Left ventricle myocardium superior (tissue), 1 donor: ENCODE data around the gene CPNE7. TPM values are rescaled to one million over a fixed set of nuclear protein-coding genes. Genes with fewer than 3 reads are reported as not detected.
A peak's percentile ranks its signal among the peaks of the same experiment; 100 is the strongest.

Source experiments
- ATAC-seq: fragments of 200-7000 bp; cut with Tn5 transposase; one replicate; pipeline ENCODE4 v1.9.1; 2020; ENCODE audit warnings: mild to moderate bottlenecking, moderate library complexity
- DNase-seq: peaks from one replicate; pipeline ENCODE4 v3.0.0-alpha.2; 2020
- intact Hi-C: fragments of 100-400 bp; cut with micrococcal nuclease; formaldehyde crosslinking; loops from one replicate; pipeline ENCODE4 v1.11.0; 2022
- long read RNA-seq: library from polyadenylated mRNA; unstranded; transcript quantifications from one replicate; pipeline ENCODE4 v2.0.0, GENCODE V29; 2021
- total RNA-seq: library from RNA; stranded (reverse); fragmentation: NEBNext Ultra II Directional; extraction: Animal tissue kit (Norgen Biotek cat#: 25700); gene quantifications from one replicate; pipeline ENCODE4 v1.2.1, GENCODE V29; 2021
- donor health status: DM: no; HTN: yes; CAD: no; lungs with severe emphysema.

Gene CPNE7
- total RNA-seq, result not detected
- long read RNA-seq, result 0 reads

DNA sequence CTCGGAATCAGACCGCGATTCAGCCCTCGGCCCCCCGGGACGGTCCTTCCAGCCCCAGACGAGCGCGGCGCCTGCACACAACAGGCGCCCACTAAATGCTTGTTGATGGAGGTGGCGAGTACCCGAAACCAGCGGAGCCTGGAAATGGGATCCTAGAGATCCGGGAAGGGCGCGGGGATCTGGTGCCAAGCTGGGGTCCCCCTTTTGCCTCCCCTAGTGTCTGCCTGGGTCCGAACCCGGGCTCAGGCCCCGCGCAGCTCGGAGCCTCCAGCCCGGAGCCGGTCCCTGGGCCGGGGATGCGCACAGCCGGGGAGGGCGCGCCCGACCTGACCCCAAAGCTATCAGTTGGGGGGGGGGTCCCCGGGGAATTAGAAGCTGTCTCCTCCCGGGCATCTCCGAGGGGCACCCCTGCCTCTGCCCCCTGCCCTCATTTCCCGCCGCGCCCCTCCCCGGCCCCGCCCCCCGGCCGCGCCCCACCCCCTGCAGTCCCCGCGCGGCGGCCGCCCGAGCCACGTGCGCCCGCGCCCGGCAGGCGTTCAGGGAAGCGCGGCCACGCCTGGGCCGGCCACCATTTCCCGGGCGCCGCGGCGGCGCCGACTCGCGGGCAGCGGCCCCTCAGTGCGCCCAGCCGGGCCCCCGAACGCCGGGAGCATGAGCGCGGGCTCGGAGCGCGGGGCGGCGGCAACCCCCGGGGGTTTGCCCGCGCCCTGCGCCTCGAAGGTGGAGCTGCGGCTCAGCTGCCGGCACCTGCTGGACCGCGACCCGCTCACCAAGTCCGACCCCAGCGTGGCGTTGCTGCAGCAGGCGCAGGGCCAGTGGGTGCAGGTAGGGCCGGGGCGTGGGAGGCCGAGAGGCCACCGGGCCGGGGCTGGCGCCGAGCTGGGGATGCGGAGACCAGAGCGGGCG is at the start of gene CPNE7:
CPNE7 (plus strand) TSS at position 512 of the 906 bp plus-strand sequence; CDS start at position 652, 140 bp downstream.
- DNase-seq (no peak), ATAC-seq (peak; percentile 21)
- intact Hi-C loops, result no loop called here

DNA sequence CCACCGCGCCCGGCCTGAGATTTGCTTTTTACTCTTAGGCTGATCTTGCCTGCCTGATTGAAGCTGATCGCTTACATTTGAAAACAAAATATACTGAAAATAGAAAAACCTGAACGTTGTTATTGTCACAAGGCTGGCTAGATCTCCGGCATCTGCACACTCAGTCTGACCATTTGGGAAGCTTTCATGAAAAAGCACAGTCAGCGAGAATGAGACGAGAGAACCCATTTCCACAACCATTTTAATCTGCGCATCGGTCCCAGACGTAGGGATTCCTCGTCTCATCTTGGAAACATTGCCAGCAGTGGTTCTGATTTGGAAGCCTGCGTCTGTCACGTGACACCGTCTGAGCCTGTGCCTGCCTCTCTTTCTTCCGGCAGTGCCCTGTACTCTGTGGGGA is 46.5 kb upstream of the CPNE7 start:
- DNase-seq (no peak), ATAC-seq (no peak)
- intact Hi-C loops, result no loop called here

DNA sequence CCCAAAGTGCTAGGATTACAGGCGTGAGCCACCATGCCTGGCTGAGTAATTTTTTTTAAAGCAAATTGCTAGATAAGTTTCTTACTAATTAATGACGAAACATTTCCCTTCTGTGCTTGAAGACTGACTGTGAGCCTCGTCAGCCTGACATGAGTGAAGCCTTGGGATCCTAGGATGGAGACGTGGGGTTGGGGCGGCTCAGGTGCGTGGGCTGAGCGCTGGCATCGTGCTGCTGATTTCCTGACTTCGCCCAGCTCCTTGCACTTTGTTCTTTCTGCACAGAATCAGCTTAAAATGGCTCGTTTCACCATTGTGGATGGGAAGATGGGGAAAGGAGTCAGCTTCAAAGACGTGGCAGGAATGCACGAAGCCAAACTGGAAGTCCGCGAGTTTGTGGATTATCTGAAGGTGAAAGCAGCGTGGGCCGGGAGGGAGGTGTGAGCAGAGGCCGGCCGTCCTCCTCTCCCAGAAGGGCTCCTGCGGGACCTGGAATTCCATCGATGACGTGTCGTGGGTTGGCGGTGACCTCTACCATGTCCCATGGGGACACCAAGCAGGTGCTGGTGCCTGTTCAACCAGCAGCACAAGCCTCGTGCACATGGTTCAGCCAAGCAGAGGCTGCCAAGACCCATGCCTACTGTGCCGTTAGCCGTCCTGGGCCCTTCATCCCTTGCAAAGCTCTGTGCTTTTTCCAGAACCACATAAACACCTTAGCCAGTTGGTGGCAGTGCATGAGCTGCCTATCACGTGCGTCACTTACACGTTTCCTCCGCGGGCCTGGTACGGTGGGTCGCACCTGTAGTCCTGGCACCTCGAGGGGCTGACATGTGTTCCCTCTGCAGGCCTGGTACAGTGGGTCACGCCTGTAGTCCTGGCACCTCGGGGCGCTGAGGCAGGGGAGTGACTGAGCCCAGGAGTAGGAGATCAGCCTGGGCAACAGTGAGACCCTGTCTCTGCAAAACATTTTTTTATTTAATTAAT is 44.9 kb upstream of the CPNE7 start:
- ATAC-seq (no peak), DNase-seq (no peak)
- intact Hi-C loops, result no loop called here

DNA sequence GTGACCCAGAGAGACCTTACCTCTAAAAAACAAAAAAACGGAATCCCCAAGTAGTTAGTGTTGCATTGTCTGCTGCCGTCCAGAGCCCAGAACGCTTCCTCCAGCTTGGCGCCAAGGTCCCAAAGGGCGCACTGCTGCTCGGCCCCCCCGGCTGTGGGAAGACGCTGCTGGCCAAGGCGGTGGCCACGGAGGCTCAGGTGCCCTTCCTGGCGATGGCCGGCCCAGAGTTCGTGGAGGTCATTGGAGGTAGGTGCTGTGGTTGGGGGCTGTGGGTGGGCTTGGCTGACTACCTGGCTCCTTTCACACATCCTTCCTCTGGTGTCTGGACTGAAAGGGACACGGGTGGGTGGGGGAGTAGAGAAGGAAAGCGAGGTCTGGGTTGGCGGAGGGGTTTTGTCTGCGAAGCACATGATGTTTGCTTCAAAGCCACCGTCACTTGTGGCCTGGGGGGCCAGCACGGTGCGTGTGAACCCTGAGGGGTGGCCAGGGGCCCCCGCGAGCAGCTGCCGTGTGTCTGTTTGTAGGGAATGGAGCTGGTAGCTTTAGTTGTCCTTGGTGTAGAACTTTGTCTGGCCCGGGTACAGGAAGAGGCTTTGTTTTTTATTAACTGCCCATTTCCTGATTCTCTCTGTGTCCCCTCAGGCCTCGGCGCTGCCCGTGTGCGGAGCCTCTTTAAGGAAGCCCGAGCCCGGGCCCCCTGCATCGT is 43.6 kb upstream of the CPNE7 start:
- no peak for DNase-seq
- ATAC-seq, result no peak
- intact Hi-C loops, result no loop called here

DNA sequence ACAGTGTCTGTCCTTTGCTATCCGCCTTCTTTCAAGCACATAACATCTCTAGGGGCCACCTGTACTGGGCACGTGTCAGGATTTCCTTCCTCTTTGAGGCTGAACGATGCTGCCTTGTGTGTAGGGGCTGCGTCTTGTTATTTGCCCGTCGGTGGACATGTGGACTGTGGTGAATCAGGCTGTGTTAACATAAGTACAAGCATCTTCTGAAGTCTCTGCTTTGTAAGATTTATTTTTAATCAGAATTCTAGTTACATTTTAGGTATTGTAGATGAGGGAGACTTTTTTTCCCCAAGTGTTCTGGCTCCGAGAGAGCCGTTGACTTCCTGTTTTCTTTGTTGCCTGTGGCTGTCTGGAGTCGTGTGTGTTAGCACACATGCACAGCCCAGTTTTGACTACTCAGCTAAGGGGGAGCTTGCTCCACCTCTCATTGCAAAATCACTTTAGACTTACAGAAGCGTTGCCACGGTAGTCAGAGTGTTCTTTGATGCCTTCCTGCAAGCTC is 41.3 kb upstream of the CPNE7 start:
- ATAC-seq, result peak; percentile 69
- intact Hi-C loops, result no loop called here
- no peak for DNase-seq

DNA sequence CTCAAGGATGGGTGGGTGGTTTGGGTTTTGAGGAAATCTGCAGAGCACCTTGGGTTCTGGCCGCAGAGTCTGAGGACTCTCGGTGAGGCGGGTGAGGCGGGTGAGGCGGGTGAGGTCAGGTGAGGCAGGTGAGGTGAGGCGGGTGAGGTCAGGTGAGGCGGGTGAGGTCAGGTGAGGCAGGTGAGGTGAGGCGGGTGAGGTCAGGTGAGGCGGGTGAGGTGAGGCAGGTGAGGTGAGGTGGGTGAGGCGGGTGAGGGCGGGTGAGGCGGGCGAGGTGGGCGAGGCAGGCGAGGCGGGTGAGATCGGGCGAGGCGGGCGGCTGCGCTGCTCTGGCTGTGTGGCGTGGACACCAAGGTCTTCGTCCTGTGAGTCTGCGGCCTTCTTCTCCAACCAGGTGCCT is 39.2 kb upstream of the CPNE7 start:
- ATAC-seq, result no peak
- no peak for DNase-seq
- intact Hi-C loops, result no loop called here

DNA sequence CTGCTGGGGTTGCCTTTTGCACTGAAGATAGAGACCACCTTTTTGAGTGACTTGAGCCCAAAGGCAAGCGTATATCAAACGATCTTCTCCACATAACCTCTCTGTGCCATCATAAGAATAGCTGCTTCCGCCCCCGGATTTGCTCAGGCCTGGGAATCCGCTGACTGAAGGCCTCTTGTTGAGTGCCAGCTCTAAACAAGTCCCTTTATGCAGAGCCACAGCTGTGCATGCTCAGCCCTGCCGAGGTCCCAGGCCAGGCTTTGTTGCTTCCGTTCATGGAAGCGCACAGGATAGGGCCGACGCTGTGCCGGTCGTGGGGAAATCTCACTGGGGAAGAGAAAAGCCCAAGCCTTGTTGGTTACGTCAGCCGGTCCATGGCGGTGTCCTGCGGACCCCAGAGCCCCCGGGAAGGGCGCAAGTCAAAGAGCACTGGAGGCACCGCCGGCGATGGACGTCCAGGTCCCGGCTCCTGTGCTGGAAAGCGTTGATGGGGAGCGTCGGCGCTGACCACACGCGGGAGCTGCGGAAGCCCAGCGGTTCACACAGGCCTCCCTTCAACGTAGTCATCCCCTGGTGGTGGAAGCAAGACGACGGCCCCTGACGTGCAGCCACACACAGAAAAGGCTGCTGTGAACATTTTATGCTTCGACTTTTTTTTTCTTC is 38.5 kb upstream of the CPNE7 start:
- intact Hi-C loops, result no loop called here
- ATAC-seq, result no peak
- DNase-seq, result no peak

DNA sequence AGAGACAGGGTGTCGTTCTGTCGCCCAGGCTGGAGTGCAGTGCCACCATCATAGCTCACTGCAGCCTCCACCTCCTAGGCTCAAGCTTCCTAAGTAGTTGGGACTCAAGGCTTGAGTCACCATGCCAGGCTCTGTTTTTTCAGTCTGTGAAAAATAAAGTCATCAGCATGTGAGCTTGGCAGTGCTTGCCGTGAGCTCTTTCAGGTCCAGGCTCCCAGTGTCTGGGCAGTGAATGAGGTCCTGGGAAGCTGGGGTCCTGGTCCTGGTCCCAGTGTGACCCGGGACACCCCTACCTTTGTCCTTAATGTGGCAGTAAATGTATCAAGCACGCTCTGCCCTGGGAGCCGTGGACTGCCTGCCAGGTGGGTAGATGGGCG is 38.0 kb upstream of the CPNE7 start:
- ATAC-seq (no peak), DNase-seq (no peak)
- intact Hi-C loops, result no loop called here

DNA sequence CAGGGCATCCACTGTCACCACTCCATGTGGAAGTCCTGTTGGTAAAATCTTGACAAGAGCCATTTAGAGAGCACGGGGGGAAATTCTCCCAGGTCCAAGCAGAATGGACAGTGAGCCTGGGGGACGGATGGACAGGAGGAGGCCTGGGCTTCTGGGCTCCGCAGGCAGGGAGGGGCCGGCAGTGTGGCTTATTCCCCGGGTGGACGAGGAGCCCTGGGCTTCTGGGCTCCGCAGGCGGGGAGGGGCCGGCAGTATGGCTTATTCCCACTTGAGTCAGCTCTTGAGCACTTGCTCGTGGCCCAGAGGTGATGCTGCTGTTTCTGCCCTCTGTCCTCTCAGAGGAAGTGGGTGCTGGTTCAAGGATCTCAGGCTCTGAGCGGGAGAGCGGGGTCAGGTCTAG is 37.3 kb upstream of the CPNE7 start:
- intact Hi-C loops, result no loop called here
- no peak for DNase-seq
- no peak for ATAC-seq

DNA sequence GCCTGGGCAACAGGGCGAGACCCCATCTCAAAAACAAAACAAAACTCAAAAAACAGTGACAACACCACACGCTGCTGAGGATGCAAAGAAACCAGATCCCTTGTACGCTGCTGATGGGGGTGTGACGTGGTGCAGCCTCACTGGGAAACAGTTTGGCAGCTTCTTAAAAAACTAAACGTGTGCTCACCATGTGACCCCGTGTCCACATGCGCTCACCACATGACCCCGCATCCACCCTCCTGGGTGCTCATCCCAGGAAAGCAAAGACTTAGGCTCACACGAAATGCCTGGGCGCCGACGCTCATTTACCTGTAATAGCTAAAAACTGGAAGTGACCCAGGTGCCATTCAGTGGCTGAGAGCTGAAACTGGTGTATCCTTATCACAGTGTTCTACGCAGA is 35.0 kb upstream of the CPNE7 start:
- intact Hi-C loops, result no loop called here
- ATAC-seq (peak; percentile 77), DNase-seq (peak; percentile 65)

DNA sequence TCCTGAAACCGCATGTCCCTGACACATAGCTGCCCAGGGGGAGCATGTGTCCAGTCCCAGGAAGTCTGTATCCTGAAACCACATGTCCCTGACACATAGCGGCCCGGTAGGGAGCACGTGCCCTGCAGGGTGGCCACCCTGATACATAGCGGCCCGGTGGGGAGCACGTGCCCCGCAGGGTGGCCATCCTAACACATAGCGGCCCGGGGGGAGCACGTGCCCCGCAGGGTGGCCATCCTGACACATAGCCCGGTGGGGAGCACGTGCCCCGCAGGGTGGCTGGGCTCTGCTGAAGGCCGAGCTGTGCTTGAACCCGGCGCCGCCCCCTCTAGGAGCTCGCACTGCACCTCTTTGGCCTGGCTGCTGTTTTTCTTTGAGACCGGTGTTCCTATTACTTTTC is 33.8 kb upstream of the CPNE7 start:
- no peak for DNase-seq
- peak; percentile 11 for ATAC-seq
- intact Hi-C loops, result no loop called here

DNA sequence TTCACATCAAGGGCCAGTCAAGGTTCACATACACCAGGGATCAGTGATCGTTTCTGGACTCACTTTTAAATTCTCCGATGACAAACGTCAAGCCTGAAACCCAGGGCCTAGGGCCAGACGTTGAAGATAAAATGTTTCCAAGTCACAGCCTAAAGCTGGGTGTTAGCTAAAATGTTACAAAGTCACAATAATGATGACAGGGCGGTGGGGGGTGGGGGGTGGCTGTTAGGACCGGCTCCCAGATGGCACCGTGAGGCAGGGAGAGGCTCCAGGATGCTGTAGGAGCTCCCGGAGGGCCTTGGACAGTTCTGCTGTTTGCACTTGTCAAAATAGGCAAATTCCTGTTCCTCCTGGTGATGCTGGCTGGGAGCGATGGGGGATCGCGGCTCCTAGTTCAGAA is 31.4 kb upstream of the CPNE7 start:
- ATAC-seq (no peak), DNase-seq (no peak)
- intact Hi-C loops, result no loop called here

DNA sequence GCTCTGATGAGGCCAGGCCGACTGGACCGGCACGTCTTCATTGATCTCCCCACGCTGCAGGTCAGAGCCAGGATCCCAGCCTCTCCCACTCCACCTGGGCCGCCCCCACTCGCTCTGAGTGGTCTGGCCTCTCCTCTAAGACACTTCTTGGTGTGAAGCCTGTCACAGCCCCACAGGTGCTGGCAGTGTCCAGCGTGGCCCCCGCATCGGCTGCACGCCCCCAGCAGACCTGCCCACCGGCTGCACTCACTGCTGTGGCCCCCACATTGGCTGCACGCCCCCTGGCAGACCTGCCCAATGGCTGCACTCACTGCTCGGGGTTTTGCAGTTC is 30.9 kb upstream of the CPNE7 start:
- intact Hi-C loops, result no loop called here
- ATAC-seq (no peak), DNase-seq (no peak)

DNA sequence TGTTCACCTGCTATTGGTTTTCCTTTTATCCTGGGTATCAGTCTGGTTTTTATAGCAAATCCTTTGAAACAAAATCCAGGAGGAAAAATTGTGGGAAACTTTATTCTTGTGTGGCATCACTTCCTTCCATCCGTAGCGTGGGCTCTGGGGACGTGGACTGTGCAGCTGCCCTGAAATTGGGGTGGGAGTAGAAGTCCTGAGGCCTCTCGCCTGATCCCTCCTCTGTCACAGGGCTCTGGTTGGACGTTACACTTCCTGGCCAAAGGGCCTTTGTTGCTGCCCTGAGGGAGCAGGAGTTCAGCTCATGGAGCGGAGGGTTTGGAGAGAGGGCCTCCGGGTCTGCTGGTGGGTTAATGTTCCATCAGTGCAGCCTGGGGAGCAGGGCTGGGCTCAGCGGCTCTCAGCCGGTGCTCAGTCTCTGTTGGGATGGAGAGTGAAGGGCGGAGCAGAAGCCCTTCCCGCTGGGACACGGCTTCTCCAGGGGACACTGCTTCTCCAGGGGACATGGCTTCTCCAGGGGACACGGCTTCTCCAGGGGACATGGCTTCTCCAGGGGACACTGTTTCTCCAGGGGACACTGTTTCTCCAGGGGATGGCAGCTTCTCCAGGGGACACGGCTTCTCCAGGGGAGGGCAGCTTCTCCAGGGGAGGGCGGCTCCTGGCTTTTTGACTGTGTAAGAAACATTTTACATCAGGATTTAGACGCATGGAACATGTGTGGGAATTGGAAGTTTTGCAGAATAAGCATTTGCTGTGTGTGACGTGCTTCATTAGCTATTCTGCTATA is 30.3 kb upstream of the CPNE7 start:
- no peak for DNase-seq
- no peak for ATAC-seq
- intact Hi-C loops, result no loop called here

DNA sequence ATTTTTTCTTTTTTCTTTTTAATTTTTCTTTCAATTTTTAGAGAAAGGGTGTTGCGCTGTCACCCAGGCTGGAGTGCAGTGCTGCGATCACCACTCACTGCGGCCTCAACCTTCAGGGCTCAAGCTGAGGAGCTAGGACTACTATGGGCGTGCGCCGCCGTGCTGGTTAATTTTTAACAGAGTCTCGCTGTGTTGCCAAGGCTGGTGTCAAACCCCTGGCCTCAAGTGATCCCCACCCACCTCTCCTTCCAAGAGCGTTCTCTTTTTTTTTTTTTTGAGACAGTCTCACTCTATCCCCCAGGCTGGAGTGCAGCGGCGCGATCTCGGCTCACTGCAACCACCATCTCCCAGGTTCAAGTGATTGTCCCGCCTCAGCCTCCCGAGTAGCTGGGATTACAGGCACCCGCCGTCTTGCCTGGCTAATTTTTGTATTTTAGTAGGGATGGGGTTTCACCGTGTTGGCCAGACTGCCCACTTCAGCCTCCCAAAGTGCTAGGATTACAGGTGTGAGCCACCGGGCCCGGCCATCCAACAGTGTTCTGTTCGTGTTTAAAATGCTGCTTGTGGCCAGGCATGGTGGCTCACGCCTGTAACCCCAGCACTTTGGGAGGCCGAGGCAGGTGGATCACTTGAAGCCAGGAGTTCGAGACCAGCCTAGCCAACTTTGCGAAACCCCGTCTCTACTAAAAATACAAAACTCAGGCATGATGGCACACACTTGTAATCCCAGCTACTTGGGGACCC is 29.6 kb upstream of the CPNE7 start:
- ATAC-seq, result no peak
- intact Hi-C loops, result no loop called here
- DNase-seq, result no peak

DNA sequence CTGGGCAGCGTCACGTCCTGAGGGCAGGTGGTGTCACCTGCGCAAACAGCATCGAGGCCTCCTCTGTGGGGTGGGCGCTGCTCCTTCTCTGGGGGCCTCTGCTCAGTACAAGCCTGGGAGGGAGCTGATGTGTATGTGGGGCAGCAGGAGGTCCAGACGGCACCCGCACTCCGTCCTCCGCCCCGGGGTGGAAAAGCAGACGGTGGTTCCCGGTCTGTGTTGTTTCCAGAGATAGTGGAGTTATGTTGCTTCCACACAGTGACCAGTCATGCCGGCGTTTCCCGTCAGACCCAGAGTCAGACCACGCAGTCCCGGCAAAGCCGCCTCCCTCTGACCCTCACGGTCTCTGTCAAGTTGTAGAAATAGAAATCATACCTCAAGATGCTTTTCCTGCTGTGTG is 28.8 kb upstream of the CPNE7 start:
- intact Hi-C loops, result no loop called here
- DNase-seq (no peak), ATAC-seq (no peak)

DNA sequence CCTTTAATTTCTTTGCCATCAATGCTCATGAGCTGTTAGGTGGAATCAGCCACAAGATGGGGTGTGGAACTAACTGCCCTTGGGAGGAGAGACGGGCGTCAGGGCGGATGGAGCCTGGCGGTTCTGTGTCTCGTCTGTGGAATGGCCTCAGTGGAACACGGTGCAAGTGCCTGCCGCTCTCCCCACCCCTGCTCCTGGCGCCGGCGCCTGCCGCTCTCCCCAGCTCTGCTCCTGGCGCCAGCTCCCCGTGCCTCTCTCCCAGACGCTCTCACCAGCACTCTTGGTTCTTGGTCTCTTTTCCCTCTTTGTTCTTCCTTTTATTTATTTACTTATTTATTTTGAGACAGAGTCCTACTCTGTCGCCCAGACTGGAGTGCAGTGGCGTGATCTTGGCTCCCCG is 28.3 kb upstream of the CPNE7 start:
- DNase-seq (no peak), ATAC-seq (no peak)
- intact Hi-C loops, result no loop called here

DNA sequence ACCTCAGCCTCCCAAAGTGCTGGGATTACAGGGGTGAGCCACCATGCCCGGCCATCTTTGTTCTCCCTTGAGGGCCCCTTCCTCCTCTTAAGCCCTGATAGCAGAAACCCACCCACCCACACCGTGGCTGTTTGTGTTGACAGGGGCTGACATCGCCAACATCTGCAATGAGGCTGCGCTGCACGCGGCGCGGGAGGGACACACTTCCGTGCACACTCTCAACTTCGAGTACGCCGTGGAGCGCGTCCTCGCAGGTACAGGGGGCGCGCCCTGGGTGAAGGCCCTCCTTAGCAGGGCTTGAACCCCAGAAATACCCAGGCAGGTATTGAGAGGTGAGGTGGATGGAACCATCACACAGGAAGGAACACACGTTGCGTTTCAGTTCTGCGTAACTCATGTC is 27.7 kb upstream of the CPNE7 start:
- intact Hi-C loops, result no loop called here
- no peak for DNase-seq
- no peak for ATAC-seq
